ENCODE measurements around the gene METTL3. TPM values are rescaled to one million over a fixed set of nuclear protein-coding genes. Genes with fewer than 3 reads are reported as not detected.

METTL3 gene
- total RNA-seq, 1 experiment from 2014 or later = 43.3 TPM

GRCh38 chr14:21521501-21521900, 10.4 kb upstream of the METTL3 start:
- ChIA-PET CTCF (no interaction called here), POLR2A (no interaction called here)
- Histone ChIP-seq H3K36me3 (ENCODE audit: control insufficient read depth, insufficient read depth, low read length) (no peaks in the 10 kb centered on the region), H3K4me1 (ENCODE audit: control insufficient read depth, insufficient read depth, low read length) (no peaks in the 10 kb centered on the region), H3K4me3 (ENCODE audit: low read depth in 2 of 2, low read length in 2 of 2) (no peak overlapping the region), H3K27ac (ENCODE audit: low read length) (no peak overlapping the region), H3K9me3 (ENCODE audit: control insufficient read depth, insufficient read depth, low read depth, low read length) (no peaks in the 10 kb centered on the region), H3K27me3 (ENCODE audit: control insufficient read depth, insufficient read depth, low read length) (no peaks in the 10 kb centered on the region)
- no peak for DNase-seq (ENCODE audit: low read depth, low spot score)
- BruUV-seq (replicated peaks) = no TSS peak
- in situ Hi-C loops (cut with HindIII; ENCODE audit: low pct_unique_long_range_greater_than_20kb, low sequenced_read_pairs) = no loop called here
- intact Hi-C loops (cut with micrococcal nuclease; ENCODE audit: unreplicated experiment) = no loop called here
- ATAC-seq = no peak
- TF ChIP-seq CTCF (IDR thresholded peaks at IDR 0.05) = no peak

- ChIA-PET POLR2A (no interaction called here), CTCF (no interaction called here)
- ATAC-seq = no peak
- H3K9me3 ChIP-seq (ENCODE audit: control insufficient read depth, insufficient read depth, low read depth, low read length) = no peaks in the 10 kb centered on the region
- no peak overlapping the region for H3K27ac ChIP-seq (ENCODE audit: low read length)
- no peak overlapping the region for H3K4me3 ChIP-seq (ENCODE audit: low read depth in 2 of 2, low read length in 2 of 2)
- no TSS peak for BruUV-seq (replicated peaks)
- no peak for TF ChIP-seq REST (IDR thresholded peaks at IDR 0.05; ENCODE audit: insufficient read depth in 1 of 2, low read depth in 2 of 2, low read length in 1 of 2)
- no peak for TF ChIP-seq TCF7L2 (IDR thresholded peaks at IDR 0.05; ENCODE audit: low read depth, low read length)
- no peak for TF ChIP-seq POLR2AphosphoS5 (IDR thresholded peaks at IDR 0.05; ENCODE audit: low read depth, low read length)
- no peak for TF ChIP-seq CTCF (IDR thresholded peaks at IDR 0.05)
- TF ChIP-seq SIN3A (IDR thresholded peaks at IDR 0.05; ENCODE audit: borderline replicate concordance, insufficient read depth, low read depth, low read length) = no peak
- H3K36me3 ChIP-seq (ENCODE audit: control insufficient read depth, insufficient read depth, low read length) = no peaks in the 10 kb centered on the region
- no peaks in the 10 kb centered on the region for H3K27me3 ChIP-seq (ENCODE audit: control insufficient read depth, insufficient read depth, low read length)
- intact Hi-C loops (cut with micrococcal nuclease; ENCODE audit: unreplicated experiment) = no loop called here
- no peak for DNase-seq (ENCODE audit: low read depth, low spot score)
- no peaks in the 10 kb centered on the region for H3K4me1 ChIP-seq (ENCODE audit: control insufficient read depth, insufficient read depth, low read length)
- in situ Hi-C loops (cut with HindIII; ENCODE audit: low pct_unique_long_range_greater_than_20kb, low sequenced_read_pairs) = no loop called here
Observed at GRCh38 chr14:21520767-21521166, 9.6 kb upstream of the METTL3 start.

GRCh38 chr14:21518725-21519124, 7.6 kb upstream of the METTL3 start:
- ATAC-seq = no peak

More at GRCh38 chr14:21518725-21519124, 7.6 kb upstream of the METTL3 start:
- Histone ChIP-seq H3K27ac (ENCODE audit: low read length) (no peak overlapping the region), H3K9me3 (ENCODE audit: control insufficient read depth, insufficient read depth, low read depth, low read length) (no peaks in the 10 kb centered on the region), H3K27me3 (ENCODE audit: control insufficient read depth, insufficient read depth, low read length) (no peaks in the 10 kb centered on the region), H3K36me3 (ENCODE audit: control insufficient read depth, insufficient read depth, low read length) (no peaks in the 10 kb centered on the region), H3K4me1 (ENCODE audit: control insufficient read depth, insufficient read depth, low read length) (no peaks in the 10 kb centered on the region), H3K4me3 (ENCODE audit: low read depth in 2 of 2, low read length in 2 of 2) (no peak overlapping the region)
- in situ Hi-C loops (cut with HindIII; ENCODE audit: low pct_unique_long_range_greater_than_20kb, low sequenced_read_pairs) (no loop called here), intact Hi-C loops (cut with micrococcal nuclease; ENCODE audit: unreplicated experiment) (no loop called here)
- DNase-seq (ENCODE audit: low read depth, low spot score) = no peak
- ChIA-PET POLR2A (no interaction called here), CTCF (no interaction called here)
- no peak for TF ChIP-seq TCF7L2 (IDR thresholded peaks at IDR 0.05; ENCODE audit: low read depth, low read length)
- TF ChIP-seq REST (IDR thresholded peaks at IDR 0.05; ENCODE audit: insufficient read depth in 1 of 2, low read depth in 2 of 2, low read length in 1 of 2) = no peak
- no peak for TF ChIP-seq SIN3A (IDR thresholded peaks at IDR 0.05; ENCODE audit: borderline replicate concordance, insufficient read depth, low read depth, low read length)
- TF ChIP-seq POLR2AphosphoS5 (IDR thresholded peaks at IDR 0.05; ENCODE audit: low read depth, low read length) = no peak
- TF ChIP-seq CTCF (IDR thresholded peaks at IDR 0.05) = no peak
- no TSS peak for BruUV-seq (replicated peaks)
